ENCODE measurements around the gene PPARD.

DNA sequence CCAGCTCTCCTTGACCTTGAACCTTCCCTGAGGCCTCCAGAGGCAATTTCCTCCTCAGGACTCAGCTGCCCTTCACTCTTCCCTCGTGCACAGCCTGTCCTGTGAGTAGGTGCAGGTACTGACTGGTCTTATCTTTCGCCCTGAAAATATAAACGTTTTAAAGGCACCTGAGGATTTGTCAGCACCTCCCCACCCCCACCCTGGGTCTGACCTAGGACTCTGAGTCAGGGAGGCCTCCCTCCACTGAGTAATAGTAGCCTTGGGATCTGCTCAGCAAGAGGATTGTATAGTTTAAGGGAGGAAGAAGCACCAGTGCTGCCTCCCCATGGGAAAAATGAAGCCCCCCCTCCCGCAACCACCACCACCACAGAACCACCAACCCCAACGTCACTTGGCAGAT lies 54.6 kb downstream of the PPARD start:
- TF ChIP-seq CTCF (IDR thresholded peaks at IDR 0.05) (no peak), POLR2A (IDR thresholded peaks at IDR 0.05) (no peak)
